ENCODE results near the gene ORMDL3.

The ORMDL3 gene, protein sequence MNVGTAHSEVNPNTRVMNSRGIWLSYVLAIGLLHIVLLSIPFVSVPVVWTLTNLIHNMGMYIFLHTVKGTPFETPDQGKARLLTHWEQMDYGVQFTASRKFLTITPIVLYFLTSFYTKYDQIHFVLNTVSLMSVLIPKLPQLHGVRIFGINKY

GRCh38 chr17:39927101-39927928 lies at the start of gene ORMDL3, which contains the start of gene LRRC3C:
ORMDL3 (minus strand) TSS chr17:39927601; CDS start chr17:39924203, 3,398 bp downstream.
LRRC3C (plus strand) TSS chr17:39927732; CDS start chr17:39941524, 13,792 bp downstream.
- H3K27ac ChIP-seq: peak within 1 kb of the TSS; percentile 73
- TF ChIP-seq ZFX (IDR thresholded peaks at IDR 0.05): 0 out of 2 replicates have a peak, but pooled peaks have one; percentile 73
- TF ChIP-seq, protein P1, sequence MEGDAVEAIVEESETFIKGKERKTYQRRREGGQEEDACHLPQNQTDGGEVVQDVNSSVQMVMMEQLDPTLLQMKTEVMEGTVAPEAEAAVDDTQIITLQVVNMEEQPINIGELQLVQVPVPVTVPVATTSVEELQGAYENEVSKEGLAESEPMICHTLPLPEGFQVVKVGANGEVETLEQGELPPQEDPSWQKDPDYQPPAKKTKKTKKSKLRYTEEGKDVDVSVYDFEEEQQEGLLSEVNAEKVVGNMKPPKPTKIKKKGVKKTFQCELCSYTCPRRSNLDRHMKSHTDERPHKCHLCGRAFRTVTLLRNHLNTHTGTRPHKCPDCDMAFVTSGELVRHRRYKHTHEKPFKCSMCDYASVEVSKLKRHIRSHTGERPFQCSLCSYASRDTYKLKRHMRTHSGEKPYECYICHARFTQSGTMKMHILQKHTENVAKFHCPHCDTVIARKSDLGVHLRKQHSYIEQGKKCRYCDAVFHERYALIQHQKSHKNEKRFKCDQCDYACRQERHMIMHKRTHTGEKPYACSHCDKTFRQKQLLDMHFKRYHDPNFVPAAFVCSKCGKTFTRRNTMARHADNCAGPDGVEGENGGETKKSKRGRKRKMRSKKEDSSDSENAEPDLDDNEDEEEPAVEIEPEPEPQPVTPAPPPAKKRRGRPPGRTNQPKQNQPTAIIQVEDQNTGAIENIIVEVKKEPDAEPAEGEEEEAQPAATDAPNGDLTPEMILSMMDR (conservative IDR thresholded peaks at IDR 0.05): no peak

GRCh38 chr17:39975801-39976200 lies 48.4 kb upstream of the ORMDL3 start:
- H3K27ac ChIP-seq: no peak overlapping the region
- no peak for TF ChIP-seq ZFX (IDR thresholded peaks at IDR 0.05)
- TF ChIP-seq, protein P1 (conservative IDR thresholded peaks at IDR 0.05): no peak

GRCh38 chr17:39974433-39974832 lies 47.0 kb upstream of the ORMDL3 start:
- TF ChIP-seq, protein P1 (conservative IDR thresholded peaks at IDR 0.05): no peak
- no peak for TF ChIP-seq ZFX (IDR thresholded peaks at IDR 0.05)
- H3K27ac ChIP-seq: no peak overlapping the region

GRCh38 chr17:39973496-39973895 lies 46.1 kb upstream of the ORMDL3 start:
- TF ChIP-seq, protein P1 (conservative IDR thresholded peaks at IDR 0.05): no peak
- no peak for TF ChIP-seq ZFX (IDR thresholded peaks at IDR 0.05)
- H3K27ac ChIP-seq: no peak overlapping the region

DNA sequence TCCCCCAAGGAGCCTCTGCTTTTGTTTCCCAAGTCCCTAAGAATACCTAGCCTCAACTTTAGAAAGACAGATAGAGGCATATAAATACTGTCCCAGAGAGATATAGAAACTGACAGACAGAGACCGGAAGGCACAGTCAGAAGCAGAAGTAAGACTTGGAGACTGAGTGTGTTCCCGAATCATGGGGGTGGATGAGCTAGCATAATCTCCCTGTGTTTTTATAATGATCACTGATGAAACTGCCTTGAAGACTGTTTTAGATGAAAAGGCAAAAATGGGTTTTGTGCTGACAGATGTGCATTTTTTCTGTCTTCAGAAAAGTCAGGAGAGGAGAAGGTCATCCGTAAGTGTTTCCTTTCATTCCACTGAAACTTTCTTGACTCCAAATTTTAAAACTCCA lies 44.9 kb upstream of the ORMDL3 start:
- TF ChIP-seq, protein P1 (conservative IDR thresholded peaks at IDR 0.05): no peak
- no peak for TF ChIP-seq ZFX (IDR thresholded peaks at IDR 0.05)
- no peak overlapping the region for H3K27ac ChIP-seq

GRCh38 chr17:39971076-39971603 lies 43.7 kb upstream of the ORMDL3 start:
- no peak overlapping the region for H3K27ac ChIP-seq
- TF ChIP-seq, protein P1 (conservative IDR thresholded peaks at IDR 0.05): no peak
- no peak for TF ChIP-seq ZFX (IDR thresholded peaks at IDR 0.05)

DNA sequence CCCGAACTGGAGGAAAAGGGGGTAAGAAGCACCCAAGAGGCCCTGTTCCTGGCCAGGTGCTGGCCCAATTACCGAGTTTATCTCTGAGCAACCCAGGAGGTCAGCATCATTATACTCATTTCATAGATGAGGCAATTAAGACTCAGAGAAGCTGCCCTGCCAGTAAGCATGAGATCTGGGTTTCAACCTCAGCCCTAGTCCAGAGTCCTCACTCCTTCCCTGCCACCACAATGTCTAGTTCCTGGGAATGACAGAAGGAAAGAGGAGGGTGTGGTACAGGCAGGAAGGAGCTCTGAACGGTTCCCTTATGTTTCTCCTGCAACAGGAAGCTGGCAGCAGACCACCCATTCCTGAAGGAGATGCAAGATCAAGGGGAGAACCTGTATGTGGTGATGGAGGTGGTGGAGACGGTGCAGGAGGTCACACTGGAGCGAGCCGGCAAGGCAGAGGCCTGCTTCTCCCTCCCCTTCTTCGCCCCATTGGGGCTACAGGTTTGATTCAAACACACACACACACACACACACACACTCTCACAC lies 42.8 kb upstream of the ORMDL3 start:
- TF ChIP-seq ZFX (IDR thresholded peaks at IDR 0.05): no peak
- TF ChIP-seq, protein P1 (conservative IDR thresholded peaks at IDR 0.05): no peak
- H3K27ac ChIP-seq: no peak overlapping the region

Data from C4-2B (cell line).